LoVo (cell line): Measurements from ENCODE around the gene ING5.

Experiments used
- DNase-seq: peaks from one replicate; pipeline ENCODE4 v3.0.0-alpha.2; 2016; ENCODE audit warnings: low spot score

ING5 gene

DNA sequence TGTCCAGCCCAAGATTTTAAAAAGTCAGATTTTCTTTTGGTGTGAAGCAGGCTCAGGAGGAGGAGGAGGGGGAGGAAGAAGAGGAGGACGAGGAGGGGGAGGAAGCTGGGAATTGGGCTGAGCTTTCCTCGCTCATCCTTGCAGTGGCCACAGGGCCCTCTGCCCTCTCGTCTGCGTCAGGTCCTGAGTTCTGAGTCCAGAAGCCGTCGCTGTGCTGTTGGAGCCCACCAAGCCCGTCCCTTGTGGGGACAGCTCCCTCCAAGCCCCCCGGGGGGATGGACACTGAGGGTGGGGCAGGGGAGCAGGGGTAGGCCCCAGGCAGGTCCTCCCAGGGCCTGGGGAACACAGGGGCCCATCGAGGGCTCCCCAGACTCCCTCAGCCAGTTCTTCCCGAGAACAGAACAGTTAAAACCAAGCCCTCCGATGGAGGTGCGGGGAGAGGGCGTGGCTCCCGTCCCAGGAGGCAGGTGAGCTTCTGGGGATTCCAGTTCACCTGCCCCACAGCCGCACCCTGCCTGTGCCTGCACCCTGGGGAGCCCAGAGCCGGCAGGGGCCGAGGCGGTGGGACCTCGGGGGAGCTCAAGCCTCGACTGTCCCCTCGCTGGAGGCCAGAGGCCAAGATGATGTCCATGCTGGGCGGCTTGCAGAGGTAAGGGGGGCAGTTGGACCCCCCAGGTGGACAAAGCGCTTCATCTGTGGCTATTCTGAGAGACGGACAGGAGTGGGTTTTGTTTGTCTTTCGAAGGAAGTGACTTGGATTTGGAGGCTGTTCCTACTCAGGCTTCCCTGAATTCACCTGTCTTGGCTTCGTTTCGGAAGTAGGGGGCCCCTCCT is 74.7 kb downstream of the ING5 start, which contains the start of gene GAL3ST2:
GAL3ST2 (plus strand) TSS at position 487 of the 834 bp plus-strand sequence; CDS start at position 621, 134 bp downstream.
- DNase-seq, result no peak

DNA sequence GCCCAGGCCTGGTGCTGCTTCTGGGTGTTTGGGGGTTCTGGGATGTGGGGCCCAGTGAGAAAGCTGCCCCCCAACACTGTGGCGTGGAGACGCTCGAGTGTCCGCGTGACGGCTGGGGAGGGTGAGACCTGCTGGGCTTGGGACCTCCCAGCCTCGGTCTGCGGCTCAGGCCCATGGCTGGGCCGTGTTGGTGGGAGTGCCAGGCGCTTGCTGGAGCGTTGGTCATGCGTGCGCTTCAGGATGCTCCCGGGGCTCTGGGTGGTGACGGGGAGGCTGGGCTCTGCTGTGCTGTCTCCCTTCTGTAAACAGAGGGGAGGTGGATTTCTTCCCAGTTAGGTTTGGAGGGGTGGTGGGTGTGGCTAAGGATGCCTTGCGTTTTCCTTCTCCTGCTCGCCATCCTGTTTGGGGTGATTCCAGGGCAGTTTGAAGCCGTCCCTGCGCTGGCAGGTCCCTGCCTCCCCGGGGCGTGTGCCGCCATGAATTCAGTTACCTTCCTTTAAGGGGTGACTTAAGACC is 75.4 kb downstream of the ING5 start:
- no peak for DNase-seq

DNA sequence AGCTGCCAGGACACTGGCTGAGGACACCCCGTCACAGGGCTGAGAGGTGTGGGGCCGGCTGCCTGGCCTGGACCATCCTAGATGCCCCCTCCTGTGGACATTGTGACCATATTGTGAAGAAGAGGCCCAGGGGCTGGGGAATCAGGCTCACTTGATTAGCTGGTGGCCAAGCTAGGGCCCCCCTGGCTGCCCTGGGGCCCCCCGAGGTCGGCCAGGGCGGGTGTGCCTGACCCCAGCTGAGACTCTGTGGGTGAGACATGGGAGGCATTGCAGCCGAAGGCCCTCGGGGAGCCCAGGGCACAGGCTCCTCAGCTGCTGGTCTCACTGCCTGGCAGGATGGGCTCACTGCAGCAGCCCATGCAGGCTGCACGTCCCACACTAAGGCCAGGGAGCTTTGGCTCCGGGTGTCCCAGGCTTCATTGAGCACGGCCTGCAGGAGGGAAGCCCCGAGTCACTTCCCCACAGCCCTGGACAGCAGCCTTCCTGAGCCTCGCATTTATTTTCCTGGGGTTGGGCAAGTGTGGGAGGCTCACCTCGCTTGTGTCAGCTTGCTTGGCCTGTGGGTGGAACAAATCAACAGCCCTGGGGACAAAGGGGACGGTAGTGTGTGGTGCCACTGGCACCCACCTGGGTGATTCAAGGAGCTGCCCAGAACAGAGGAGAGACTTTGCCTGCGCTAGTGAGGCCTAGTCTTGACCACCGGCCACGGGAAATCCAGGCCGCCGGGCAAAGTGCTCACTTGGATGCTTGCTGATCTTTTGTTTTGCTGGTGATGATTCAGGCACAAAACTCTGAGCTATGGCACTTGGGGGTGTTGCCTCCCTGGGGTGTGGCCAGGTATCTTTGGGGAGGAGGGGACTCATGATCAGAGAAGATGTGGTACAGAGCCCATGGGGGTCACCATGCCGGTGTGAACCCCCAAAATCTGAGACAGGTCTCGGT is 76.1 kb downstream of the ING5 start:
- no peak for DNase-seq
